HEK293 (cell line): ENCODE data around the gene SPA17.
A peak's percentile ranks its signal among the peaks of the same experiment; 100 is the strongest.

Experiments
- CTCF ChIA-PET: fragments of 350-600 bp; formaldehyde crosslinking; extraction: SDS; loops from one replicate; lab custom pipeline; 2021; ENCODE audit warnings: antibody characterized with exemption; lab: Yijun Ruan, JAX
- POLR2A ChIA-PET: fragments of 300-600 bp; formaldehyde crosslinking; extraction: SDS; loops from one replicate; lab custom pipeline; 2020; ENCODE audit warnings: antibody characterized with exemption, inconsistent platforms; lab: Yijun Ruan, JAX
- H3K27ac ChIP-seq: fragments of 200-500 bp; sonication (Bioruptor generic); 2 replicates; pipeline ENCODE4 v1.5.1; 2014; ENCODE audit warnings: low read depth, low read length, control low read depth, inconsistent platforms; ENCODE audit errors: extremely low read depth
- H3K36me3 ChIP-seq, 2 experiments: fragments of 200-500 bp in 1 of 2; sonication (Bioruptor generic) in 1 of 2; 1 replicate in 1 of 2; 2 replicates in 1 of 2; pipeline ENCODE4 v1.5.1; 2014 to 2017; ENCODE audit warnings: inconsistent platforms in 2 of 2, low read length in 2 of 2; ENCODE audit not compliant: control insufficient read depth in 2 of 2, insufficient read depth in 1 of 2
- H3K4me1 ChIP-seq: fragments of 200-500 bp; sonication (Bioruptor generic); 2 replicates; pipeline ENCODE4 v1.5.1; 2014; ENCODE audit warnings: mild to moderate bottlenecking, low read length, inconsistent platforms; ENCODE audit not compliant: control insufficient read depth, insufficient read depth
- H3K4me3 ChIP-seq: 2 replicates; pipeline ENCODE4 v1.5.1; 2011; ENCODE audit warnings: low read depth, mild to moderate bottlenecking, control low read depth, low read length, moderate library complexity
- H3K9me3 ChIP-seq: fragments of 200-500 bp; sonication (Bioruptor generic); 2 replicates; pipeline ENCODE4 v1.5.1; 2014; ENCODE audit warnings: low read depth, low read length, inconsistent platforms; ENCODE audit not compliant: control insufficient read depth, insufficient read depth
- KLF1 ChIP-seq: fragments of 450-650 bp; formaldehyde crosslinking; IDR thresholded peaks from 2 replicates; pipeline ENCODE4 v1.5.1; 2016; ENCODE audit warnings: missing biosample characterization, missing genetic modification characterization
- KLF7 ChIP-seq: fragments of 450-650 bp; formaldehyde crosslinking; IDR thresholded peaks from 2 replicates; pipeline ENCODE4 v1.5.1; 2016; ENCODE audit warnings: missing biosample characterization, missing genetic modification characterization, borderline replicate concordance
- KLF9 ChIP-seq: fragments of 450-650 bp; formaldehyde crosslinking; IDR thresholded peaks from 2 replicates; pipeline ENCODE4 v1.5.1; 2016; ENCODE audit warnings: missing biosample characterization, missing genetic modification characterization, low read depth
- OVOL3 ChIP-seq: fragments of 450-650 bp; formaldehyde crosslinking; IDR thresholded peaks from 2 replicates; pipeline ENCODE4 v1.5.1; 2016; ENCODE audit warnings: missing biosample characterization, missing genetic modification characterization
- PATZ1 ChIP-seq: fragments of 450-650 bp; formaldehyde crosslinking; IDR thresholded peaks from 2 replicates; pipeline ENCODE4 v1.5.1; 2016; ENCODE audit warnings: missing biosample characterization, missing genetic modification characterization
- SP2 ChIP-seq: fragments of 450-650 bp; formaldehyde crosslinking; IDR thresholded peaks from 2 replicates; pipeline ENCODE4 v1.5.1; 2016; ENCODE audit warnings: missing biosample characterization, missing genetic modification characterization
- SP7 ChIP-seq: fragments of 450-650 bp; formaldehyde crosslinking; IDR thresholded peaks from 2 replicates; pipeline ENCODE4 v1.5.1; 2016; ENCODE audit warnings: missing biosample characterization, missing genetic modification characterization
- TSHZ1 ChIP-seq: fragments of 450-650 bp; formaldehyde crosslinking; IDR thresholded peaks from 2 replicates; pipeline ENCODE4 v1.5.1; 2016; ENCODE audit warnings: missing biosample characterization, missing genetic modification characterization, borderline replicate concordance
- ZBTB11 ChIP-seq: fragments of 450-650 bp; formaldehyde crosslinking; conservative IDR thresholded peaks from 2 replicates; pipeline ENCODE4 v1.5.1; 2016; ENCODE audit warnings: low read depth, missing biosample characterization, missing genetic modification characterization
- ZBTB20 ChIP-seq: fragments of 450-650 bp; formaldehyde crosslinking; IDR thresholded peaks from 2 replicates; pipeline ENCODE4 v1.5.1; 2016; ENCODE audit warnings: missing biosample characterization, missing genetic modification characterization
- ZBTB49 ChIP-seq: fragments of 450-650 bp; formaldehyde crosslinking; IDR thresholded peaks from 2 replicates; pipeline ENCODE4 v1.5.1; 2016; ENCODE audit warnings: missing biosample characterization, missing genetic modification characterization, low read depth
- ZBTB8A ChIP-seq: fragments of 450-650 bp; formaldehyde crosslinking; IDR thresholded peaks from 2 replicates; pipeline ENCODE4 v1.5.1; 2016; ENCODE audit warnings: missing biosample characterization, missing genetic modification characterization
- ZEB2 ChIP-seq: fragments of 450-650 bp; formaldehyde crosslinking; IDR thresholded peaks from 2 replicates; pipeline ENCODE4 v1.5.1; 2016; ENCODE audit warnings: missing biosample characterization, missing genetic modification characterization
- ZNF23 ChIP-seq: fragments of 450-650 bp; formaldehyde crosslinking; IDR thresholded peaks from 2 replicates; pipeline ENCODE4 v1.5.1; 2016; ENCODE audit warnings: missing biosample characterization, missing genetic modification characterization, borderline replicate concordance
- ZNF266 ChIP-seq: fragments of 450-650 bp; formaldehyde crosslinking; IDR thresholded peaks from 2 replicates; pipeline ENCODE4 v1.5.1; 2016; ENCODE audit warnings: missing biosample characterization, missing genetic modification characterization, low read depth
- ZNF335 ChIP-seq: fragments of 450-650 bp; formaldehyde crosslinking; conservative IDR thresholded peaks from 2 replicates; pipeline ENCODE4 v1.5.1; 2016; ENCODE audit warnings: missing biosample characterization, missing genetic modification characterization
- ZNF362 ChIP-seq: fragments of 450-650 bp; formaldehyde crosslinking; IDR thresholded peaks from 2 replicates; pipeline ENCODE4 v1.5.1; 2016; ENCODE audit warnings: missing biosample characterization, missing genetic modification characterization
- ZNF423 ChIP-seq: fragments of 450-650 bp; formaldehyde crosslinking; IDR thresholded peaks from 2 replicates; pipeline ENCODE4 v1.5.1; 2016; ENCODE audit warnings: missing biosample characterization, missing genetic modification characterization
- ZNF600 ChIP-seq: fragments of 450-650 bp; formaldehyde crosslinking; IDR thresholded peaks from 2 replicates; pipeline ENCODE4 v1.5.1; 2016; ENCODE audit warnings: missing biosample characterization, missing genetic modification characterization
- ZNF660 ChIP-seq: fragments of 450-650 bp; IDR thresholded peaks from 2 replicates; pipeline ENCODE4 v1.5.1; 2018; ENCODE audit warnings: missing biosample characterization, mild to moderate bottlenecking, missing genetic modification characterization
- ZNF701 ChIP-seq: fragments of 450-650 bp; formaldehyde crosslinking; IDR thresholded peaks from 2 replicates; pipeline ENCODE4 v1.5.1; 2016; ENCODE audit warnings: missing biosample characterization, missing genetic modification characterization
- ZXDB ChIP-seq: fragments of 450-650 bp; formaldehyde crosslinking; IDR thresholded peaks from 2 replicates; pipeline ENCODE4 v1.5.1; 2016; ENCODE audit warnings: missing biosample characterization, missing genetic modification characterization

The SPA17 gene

GRCh38 chr11:124673333-124674167, at the start of gene SPA17, which contains the start of gene SIAE:
TSS of gene SPA17 (plus strand) at chr11:124673904. CDS start at chr11:124675265, 1,361 bp downstream.
TSS of gene SIAE (minus strand) at chr11:124673739. CDS start at chr11:124673708, 31 bp downstream.
- Histone ChIP-seq H3K27ac (peak within 1 kb of the TSS; percentile 35; the same call in 1 of the 2 replicates), H3K9me3 (no peaks in the 10 kb centered on the region), H3K4me1 (no peaks in the 10 kb centered on the region; the same call in 1 of the 2 replicates), H3K36me3 (no peaks in the 10 kb centered on the region), H3K4me3 (peak within 1 kb of the TSS; percentile 78)
- ChIA-PET CTCF (interaction anchor here (0.7 to 5.9 kb wide), 5 partner anchors 30 to 707 kb away, joined by 3 to 43 read pairs (median 4); no protein-coding TSS in a partner anchor), POLR2A (interaction anchor here (0.6 to 1.7 kb wide), 11 partner anchors 15 to 163 kb away, joined by 3 to 10 read pairs (median 5); partner anchors contain the start of genes MSANTD2 and NRGN)
- TF ChIP-seq ZNF423 (tag by site-specific recombination) (no peak), ZBTB49 (tag by site-specific recombination) (no peak), ZNF701 (tag by site-specific recombination) (no peak), ZNF362 (peak; percentile 97), ZBTB8A (tag by site-specific recombination) (peak; percentile 28; the same call in 1 of the 2 replicates), ZBTB20 (peak; percentile 47), OVOL3 (0 out of 2 replicates have a peak, but pooled peaks have one; percentile 34), KLF9 (tag by site-specific recombination) (peak; percentile 70), KLF1 (tag by site-specific recombination) (peak; percentile 92), ZBTB11 (tag by site-specific recombination) (peak; percentile 40; the same call in 1 of the 2 replicates), SP2 (tag by site-specific recombination) (peak; percentile 49), SP7 (tag by site-specific recombination) (peak; percentile 56; the same call in 1 of the 2 replicates), TSHZ1 (no peak), KLF7 (peak; percentile 38; the same call in 1 of the 2 replicates), ZNF660 (tag by site-specific recombination) (0 out of 2 replicates have a peak, but pooled peaks have one; percentile 26), PATZ1 (tag by site-specific recombination) (peak; percentile 54), ZXDB (peak; percentile 34; the same call in 1 of the 2 replicates), ZNF600 (tag by site-specific recombination) (0 out of 2 replicates have a peak, but pooled peaks have one; percentile 53), ZEB2 (tag by site-specific recombination) (0 out of 2 replicates have a peak, but pooled peaks have one; percentile 24), ZNF335 (tag by site-specific recombination) (peak; percentile 55), ZNF266 (tag by site-specific recombination) (no peak), ZNF23 (tag by site-specific recombination) (no peak)
